GM21786 (cell line): Measurements from ENCODE around the gene GYPE.
"Not testable (repeated sequence)": the region's sequence is repeated elsewhere in the genome, so short reads cannot be mapped to it uniquely, and the experiment has no call there.

Experiments
- ATAC-seq: cut with Tn5 transposase; IDR thresholded peaks from one replicate; pipeline ENCODE4 v1.9.1; 2021; ENCODE audit not compliant: unreplicated experiment

GYPE gene

DNA sequence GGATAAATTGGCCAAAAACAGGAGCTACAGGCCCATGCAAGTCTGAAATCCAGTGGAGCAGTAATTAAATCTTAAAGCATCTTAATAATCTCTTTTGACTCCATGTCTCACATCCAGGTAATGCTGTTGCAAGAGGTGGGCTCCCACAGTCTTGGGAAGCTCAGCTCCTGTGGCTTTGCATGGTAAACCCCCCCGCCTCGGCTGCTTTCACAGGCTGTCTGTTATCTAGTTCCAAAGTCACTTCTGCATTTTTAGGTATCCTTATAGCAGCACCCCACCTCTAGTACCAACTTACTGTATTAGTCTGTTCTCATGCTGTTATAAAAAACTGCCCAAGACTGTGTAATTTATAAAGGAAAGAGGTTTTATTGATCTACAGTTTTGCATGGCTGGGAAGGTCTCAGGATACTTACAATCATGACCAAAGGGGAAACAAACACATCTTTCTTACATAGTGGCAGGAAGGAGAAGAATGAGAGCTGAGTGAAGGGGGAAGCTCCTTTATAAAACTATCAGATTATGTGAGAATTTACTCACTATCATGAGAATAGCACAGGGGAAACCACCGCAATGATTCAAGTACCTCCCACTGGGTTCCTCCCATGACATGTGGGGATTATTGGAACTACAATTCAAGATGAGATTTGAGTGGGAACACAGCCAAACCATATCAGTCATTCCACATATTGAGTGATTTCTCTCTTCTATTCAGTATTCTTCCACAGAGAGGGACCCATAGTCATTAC is 34.7 kb downstream of the GYPE start:
- ATAC-seq, result not testable (repeated sequence)

DNA sequence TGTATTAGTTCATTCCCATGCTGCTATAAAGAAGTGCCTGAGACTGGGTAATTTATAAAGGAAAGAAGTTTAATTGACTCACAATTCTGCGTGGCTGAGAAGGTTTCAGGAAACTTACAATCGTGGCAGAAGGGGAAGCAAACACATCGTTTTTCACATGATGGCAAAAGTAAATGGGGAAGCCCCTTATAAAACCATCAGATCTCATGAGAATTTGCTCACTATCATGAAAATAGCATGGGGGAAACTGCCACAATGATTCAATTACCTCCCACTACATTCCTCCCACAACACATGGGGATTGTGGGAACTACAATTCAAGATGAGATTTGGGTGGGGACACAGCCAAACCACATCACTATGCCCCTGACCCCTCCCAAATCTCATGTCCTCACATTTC is 35.4 kb downstream of the GYPE start:
- ATAC-seq, result not testable (repeated sequence)

DNA sequence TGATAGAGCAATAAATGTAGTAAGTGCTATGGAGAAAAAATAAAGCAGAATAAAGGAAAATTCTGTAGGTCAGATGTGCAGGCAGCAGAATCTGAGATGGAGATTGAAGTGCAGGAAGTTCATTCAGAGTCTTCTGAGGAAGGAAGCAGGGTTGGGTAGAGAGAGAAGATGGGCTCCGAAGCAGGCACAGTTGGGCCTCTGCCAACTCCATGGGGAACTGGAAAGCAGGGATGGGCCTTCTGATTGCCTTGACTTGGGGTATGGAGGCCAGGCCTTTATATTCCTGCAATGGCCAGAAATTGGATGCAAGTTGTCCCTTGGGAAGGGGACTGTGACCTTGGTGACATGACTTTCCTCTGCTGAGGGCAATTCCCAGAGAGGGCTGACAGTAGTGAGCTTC is 42.6 kb downstream of the GYPE start:
- not testable (repeated sequence) for ATAC-seq

DNA sequence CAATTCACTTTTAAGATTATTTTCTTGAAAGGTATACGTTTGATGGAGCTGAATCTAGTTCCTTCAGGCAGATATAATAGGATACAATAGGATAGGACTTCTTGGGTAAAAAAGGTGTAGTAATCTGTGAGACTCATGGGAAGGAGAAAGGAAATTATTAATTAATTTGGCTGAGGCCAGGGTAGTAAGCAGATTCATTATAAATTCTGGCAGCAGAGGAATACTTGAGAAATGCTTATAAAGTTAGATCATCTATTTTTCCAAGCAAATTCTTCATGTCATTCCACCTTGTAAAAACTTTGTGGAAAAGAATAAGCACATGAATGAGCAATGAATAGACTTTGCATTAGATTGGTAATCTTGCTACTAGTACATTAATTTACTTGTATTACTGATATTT is 46.9 kb downstream of the GYPE start:
- no peak for ATAC-seq

DNA sequence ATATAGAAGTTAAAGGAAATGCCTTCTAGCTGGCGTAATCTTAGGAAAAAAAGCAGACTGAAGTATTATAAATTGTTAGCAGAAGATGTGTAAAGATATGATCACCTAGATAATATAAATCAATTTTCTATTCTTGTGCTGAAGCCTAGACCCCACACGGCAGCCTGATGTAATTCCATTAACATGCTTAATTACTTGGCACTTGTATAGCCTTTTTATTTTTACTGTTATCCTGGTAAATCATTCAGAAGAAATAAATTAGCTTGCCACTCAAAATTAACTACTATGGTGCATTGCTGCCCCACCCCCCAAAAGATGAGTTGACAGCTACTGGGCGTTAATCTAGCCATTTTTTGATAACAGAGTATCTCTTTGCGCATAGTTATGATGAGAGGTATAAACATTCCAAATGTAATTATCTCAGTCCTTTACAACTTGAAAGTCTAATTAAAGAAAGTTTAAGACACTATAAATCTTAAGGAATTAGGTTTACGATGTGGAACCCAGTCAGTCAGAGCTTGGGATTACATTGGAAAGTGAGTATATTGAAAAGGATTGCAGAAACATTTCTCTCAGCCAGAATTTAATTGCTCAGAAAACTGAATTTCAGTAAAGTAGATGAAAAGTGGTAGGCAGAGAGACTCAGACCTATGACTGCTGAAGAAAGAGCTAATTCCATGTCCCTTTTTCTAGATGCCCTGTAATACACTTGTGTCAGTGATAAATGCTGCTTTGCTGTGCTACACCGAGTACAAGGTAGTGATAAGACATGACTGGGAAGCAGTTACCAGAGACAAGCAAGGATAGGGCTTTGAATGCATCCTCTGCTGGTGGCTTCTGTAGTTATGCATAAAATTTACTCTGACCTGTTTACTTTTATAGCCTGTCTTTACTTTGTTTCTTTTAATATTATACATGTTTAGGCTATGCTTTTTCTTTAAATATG is 47.7 kb downstream of the GYPE start:
- ATAC-seq, result not testable (repeated sequence)

DNA sequence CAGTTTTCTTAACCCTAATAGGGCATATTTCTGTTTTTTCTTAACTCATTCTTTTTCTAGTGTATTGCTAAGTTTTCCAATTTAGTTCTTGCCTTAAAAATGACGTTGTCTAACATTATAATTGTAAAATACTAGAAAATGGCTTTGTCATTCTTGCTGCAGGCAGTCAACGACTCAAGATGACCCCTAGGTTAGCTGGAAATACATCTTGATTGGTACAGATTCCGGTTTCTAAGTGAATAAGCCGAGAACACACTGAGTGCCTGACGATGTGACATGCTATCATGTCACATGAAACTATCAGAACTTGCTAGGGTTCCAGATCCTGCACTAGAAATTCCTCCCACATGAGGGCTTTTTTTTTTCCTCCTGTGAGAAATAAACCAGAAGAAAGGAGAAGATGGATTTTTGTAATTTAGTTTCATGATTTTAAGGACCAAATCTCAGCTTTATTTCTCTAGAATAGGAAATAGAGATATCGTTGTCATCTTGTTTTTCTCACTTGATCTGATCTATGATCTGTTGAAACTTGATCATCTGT is 49.3 kb downstream of the GYPE start:
- ATAC-seq, result not testable (repeated sequence)

DNA sequence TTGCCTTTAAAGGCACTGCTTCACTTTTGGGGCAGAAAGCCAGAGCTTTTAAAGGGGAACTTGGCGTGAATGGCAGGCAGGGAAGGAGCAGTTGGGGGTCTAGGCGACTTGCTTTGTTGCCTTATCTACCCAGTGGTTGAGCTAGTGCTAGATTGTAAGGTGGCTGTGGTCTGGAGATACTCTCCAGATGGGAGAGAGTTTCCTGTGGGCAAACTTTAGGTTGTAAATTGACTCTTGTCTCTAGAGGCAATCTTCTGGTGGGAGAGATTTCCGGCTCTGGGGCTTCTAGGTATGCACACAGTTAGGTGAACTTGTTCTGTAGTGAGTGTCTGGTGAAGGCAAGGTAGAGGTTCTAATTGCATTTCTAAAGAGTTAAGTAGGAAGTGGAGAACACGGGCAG is 50.7 kb downstream of the GYPE start:
- ATAC-seq, result not testable (repeated sequence)

DNA sequence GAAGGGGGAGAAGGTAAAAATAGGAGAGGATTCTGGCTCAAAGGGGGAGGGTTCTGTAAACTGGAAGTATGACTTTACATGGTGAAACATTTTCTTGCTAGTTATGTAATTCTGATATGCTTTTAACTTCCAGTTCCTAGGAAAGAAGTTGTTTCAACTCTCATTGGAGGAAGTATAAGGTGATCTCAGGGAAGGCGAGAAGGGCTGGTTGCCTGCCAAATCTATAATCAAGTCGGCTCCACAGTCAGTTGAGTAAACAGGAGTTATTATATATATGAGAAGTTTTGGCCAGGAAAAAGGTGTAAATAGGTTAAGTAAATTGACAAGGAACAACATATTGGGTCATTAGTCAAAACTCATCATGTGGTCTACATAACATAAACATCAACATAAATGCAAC is 56.1 kb downstream of the GYPE start:
- ATAC-seq, result not testable (repeated sequence)

DNA sequence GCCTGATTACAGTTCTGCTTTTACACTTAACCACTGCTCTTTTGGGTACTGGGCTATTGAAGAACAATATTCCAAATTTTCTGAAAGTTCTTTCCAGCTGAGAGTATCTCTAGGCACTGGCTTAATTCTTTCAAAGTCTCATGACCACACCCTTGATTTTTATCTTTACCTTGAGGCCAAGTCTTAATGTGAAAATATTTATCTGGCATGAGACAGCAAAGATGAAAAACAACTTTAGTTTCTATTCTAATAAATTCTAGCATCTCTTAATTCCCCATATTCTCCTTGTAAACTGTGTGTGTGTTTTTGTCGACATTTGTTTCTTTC is 61.9 kb downstream of the GYPE start:
- not testable (repeated sequence) for ATAC-seq

DNA sequence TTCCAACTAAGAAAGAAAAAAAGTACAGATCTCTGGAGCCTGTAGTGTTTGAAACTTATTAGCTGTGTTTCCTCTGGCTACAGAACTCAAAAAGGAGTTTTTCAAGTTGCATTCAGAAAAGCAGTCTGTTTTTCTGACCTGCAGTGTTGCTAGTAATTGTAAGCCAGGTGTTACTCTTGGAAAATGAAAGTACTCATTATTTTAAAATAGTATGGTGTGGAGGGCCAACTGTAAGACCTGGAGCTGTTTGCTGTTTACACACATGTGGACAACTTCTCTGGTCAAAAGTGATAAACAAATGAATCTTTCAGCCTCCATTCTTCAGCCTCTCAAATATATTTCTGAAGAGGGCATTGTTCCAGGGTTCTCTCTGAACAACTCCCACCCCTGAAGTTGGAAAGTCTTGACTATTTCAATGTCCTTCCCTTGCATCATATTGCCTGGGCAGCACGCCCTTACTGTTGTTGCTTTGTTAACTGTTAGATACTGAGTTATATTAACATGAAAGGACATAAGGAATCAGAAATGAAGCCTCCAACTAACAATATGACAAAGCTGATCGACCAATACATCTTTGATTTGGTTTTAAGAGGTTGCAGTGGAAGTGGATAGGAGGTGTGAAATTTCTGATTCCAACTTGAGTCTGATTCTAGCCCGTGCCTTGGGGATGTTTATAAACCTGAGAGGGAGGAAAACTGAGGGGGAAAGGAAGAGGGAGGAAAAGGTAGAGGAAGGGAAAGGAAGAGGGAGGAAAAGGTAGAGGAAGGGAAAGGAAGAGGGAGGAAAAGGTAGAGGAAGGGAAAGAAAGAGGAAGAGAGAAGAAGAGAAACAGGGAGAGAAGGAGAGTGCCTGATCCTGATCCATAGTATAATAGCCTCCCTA is 62.5 kb downstream of the GYPE start:
- ATAC-seq, result not testable (repeated sequence)

DNA sequence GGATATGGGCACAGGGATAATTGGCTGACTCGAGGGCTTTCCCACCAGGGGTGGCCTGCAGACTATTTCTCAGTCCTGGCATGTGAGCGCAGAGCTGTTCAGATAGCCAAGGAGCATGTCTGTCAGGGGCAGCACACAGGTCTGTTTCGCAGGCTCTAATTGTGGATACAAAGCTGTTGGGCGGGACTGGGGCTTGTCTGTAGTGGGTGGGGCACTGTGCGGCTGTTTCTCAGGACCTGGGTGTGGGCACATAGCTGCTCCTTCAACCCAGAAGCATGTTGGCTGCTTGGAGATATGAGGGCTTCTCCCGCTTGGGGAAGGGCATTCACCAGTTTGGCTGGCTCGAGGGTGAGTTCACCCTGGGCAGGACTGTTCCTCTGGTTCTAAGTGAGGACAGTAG is 65.9 kb downstream of the GYPE start:
- ATAC-seq, result not testable (repeated sequence)

DNA sequence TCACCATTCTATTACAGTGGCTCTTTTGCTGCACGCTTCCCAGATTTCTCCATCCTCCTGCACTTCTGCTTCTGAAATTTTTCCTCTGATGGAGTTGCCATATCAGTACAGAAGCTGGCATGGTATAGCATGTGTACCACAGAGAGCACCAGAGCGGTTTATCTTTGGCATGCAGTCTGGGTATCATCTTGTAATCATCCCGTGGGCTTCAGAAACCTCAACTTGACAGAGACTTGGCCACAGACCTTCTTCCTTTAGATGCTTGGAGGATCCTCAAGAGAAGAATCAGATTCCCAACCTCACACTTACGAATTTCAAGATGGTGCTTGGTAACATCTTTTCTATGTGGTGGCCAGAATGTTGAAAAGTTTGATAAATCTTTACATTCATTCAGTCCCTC is 71.2 kb downstream of the GYPE start:
- ATAC-seq, result not testable (repeated sequence)

DNA sequence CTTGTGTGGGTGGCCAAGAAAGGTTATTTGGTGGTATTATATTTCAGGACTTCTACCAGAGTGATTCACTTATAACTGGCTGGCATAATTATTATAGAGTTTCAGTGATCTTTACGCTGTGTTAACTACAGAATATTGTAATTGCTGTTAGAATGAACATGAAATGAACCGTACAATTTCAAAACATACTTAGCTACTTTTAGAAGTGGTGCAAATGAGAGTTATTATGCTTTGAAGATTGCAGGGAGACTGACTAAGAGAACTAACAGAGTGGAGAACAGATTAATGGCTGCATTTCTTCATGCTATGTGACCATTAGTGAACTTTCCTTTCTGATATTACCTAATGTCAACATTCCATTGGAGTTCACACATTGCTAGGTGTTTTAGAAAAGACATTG is 71.7 kb downstream of the GYPE start:
- ATAC-seq, result not testable (repeated sequence)

DNA sequence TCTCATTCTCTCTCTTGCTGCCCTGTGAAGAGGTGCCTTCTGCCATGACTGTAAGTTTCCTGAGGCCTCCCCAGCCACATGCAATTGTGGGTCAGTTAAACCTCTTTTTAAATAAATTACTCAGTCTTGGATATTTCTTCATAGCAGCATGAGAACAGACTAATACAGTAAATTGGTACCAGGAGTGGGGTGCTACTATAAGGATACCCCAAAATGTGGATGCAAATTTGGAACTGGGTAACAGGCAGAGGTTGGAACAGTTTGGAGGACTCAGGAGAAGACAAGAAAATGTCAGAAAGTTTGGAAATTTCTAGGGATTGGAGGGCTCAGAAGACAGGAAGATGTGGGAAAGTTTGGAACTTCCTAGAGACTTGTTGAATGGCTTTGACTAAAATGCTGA is 74.8 kb downstream of the GYPE start:
- ATAC-seq, result not testable (repeated sequence)

DNA sequence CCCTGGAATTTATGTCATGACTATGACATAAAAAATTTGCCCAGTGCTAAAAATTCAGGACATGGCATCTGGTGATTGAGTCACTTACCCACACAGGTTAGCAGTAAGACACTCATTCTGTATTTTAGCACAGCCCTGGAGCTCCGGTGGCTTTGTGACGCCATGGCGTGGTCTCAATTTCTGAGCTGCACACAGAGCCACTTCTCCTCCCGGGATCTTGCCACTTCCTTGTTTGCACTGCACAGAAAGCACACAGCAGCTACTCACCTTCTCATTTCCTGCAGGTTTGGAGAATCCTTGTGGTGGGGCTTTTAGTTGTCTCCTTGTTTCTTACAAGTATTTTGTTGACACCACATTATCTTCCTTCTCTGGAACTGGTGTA is 76.1 kb downstream of the GYPE start:
- not testable (repeated sequence) for ATAC-seq
